Measurements from ENCODE around the gene AJAP1.

AJAP1 gene

GRCh38 chr1:4745560-4745959, 91.2 kb downstream of the AJAP1 start:
- TF ChIP-seq MYC (IDR thresholded peaks at IDR 0.05; ENCODE audit: low read depth, low read length) (no peak), CTCF (IDR thresholded peaks at IDR 0.05; ENCODE audit: low read depth, low read length) (no peak), MAX (IDR thresholded peaks at IDR 0.05; ENCODE audit: low read depth, low read length) (0 out of 2 replicates have a peak, but pooled peaks have one; percentile 9), POLR2A (IDR thresholded peaks at IDR 0.05; ENCODE audit: extremely low read depth, insufficient read length) (no peak)
- DNase-seq (ENCODE audit: low read depth): no peak

GRCh38 chr1:4749406-4749805, 95.0 kb downstream of the AJAP1 start:
- no peak overlapping the region for H3K4me3 ChIP-seq (ENCODE audit: low read depth, low read length)
- TF ChIP-seq CTCF (IDR thresholded peaks at IDR 0.05; ENCODE audit: low read depth, low read length) (no peak), POLR2A (IDR thresholded peaks at IDR 0.05; ENCODE audit: extremely low read depth, insufficient read length) (no peak), MAX (IDR thresholded peaks at IDR 0.05; ENCODE audit: low read depth, low read length) (no peak), MYC (IDR thresholded peaks at IDR 0.05; ENCODE audit: low read depth, low read length) (no peak)
- no peak for DNase-seq (ENCODE audit: low read depth)

More at GRCh38 chr1:4745560-4745959, 91.2 kb downstream of the AJAP1 start:
- H3K4me3 ChIP-seq (ENCODE audit: low read depth, low read length): no peak overlapping the region

DNA sequence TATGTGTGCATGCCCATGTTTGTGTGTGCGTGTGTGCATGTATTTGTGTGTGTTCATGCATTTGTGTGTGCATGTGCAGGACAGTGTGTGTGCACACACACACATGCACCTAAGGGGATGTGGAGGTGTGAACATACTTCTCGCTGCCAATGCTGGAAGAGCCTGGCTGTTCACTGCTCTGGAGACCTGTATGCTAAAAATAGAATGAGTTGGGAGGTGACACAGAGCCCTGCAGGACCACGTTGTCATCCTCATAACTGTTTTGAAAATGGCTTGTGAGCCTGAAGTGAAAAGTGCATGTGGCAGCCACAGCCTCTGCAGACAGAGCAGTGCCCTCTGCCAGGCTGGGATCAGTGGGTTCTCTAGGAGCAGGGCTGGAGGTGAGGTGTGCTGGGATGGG, 95.8 kb downstream of the AJAP1 start:
- TF ChIP-seq CTCF (IDR thresholded peaks at IDR 0.05; ENCODE audit: low read depth, low read length): no peak
- TF ChIP-seq POLR2A (IDR thresholded peaks at IDR 0.05; ENCODE audit: extremely low read depth, insufficient read length): no peak
- TF ChIP-seq MAX (IDR thresholded peaks at IDR 0.05; ENCODE audit: low read depth, low read length): no peak
- no peak for TF ChIP-seq MYC (IDR thresholded peaks at IDR 0.05; ENCODE audit: low read depth, low read length)
- DNase-seq (ENCODE audit: low read depth): no peak
- no peak overlapping the region for H3K4me3 ChIP-seq (ENCODE audit: low read depth, low read length)

GRCh38 chr1:4752059-4752458, 97.7 kb downstream of the AJAP1 start:
- TF ChIP-seq CTCF (IDR thresholded peaks at IDR 0.05; ENCODE audit: low read depth, low read length) (no peak), POLR2A (IDR thresholded peaks at IDR 0.05; ENCODE audit: extremely low read depth, insufficient read length) (no peak), MAX (IDR thresholded peaks at IDR 0.05; ENCODE audit: low read depth, low read length) (no peak), MYC (IDR thresholded peaks at IDR 0.05; ENCODE audit: low read depth, low read length) (no peak)
- DNase-seq (ENCODE audit: low read depth): peak; percentile 25
- no peak overlapping the region for H3K4me3 ChIP-seq (ENCODE audit: low read depth, low read length)

GRCh38 chr1:4754816-4755215, 100.4 kb downstream of the AJAP1 start:
- no peak overlapping the region for H3K4me3 ChIP-seq (ENCODE audit: low read depth, low read length)
- no peak for TF ChIP-seq POLR2A (IDR thresholded peaks at IDR 0.05; ENCODE audit: extremely low read depth, insufficient read length)
- TF ChIP-seq CTCF (IDR thresholded peaks at IDR 0.05; ENCODE audit: low read depth, low read length): no peak
- no peak for TF ChIP-seq MYC (IDR thresholded peaks at IDR 0.05; ENCODE audit: low read depth, low read length)
- TF ChIP-seq MAX (IDR thresholded peaks at IDR 0.05; ENCODE audit: low read depth, low read length): no peak
- DNase-seq (ENCODE audit: low read depth): peak; percentile 36
